Skeletal muscle tissue (tissue), 4 donors: ENCODE data around the gene SLC26A4. TPM values are rescaled to one million over a fixed set of nuclear protein-coding genes. Genes with fewer than 3 reads are reported as not detected.

Source experiments
- H3K27ac ChIP-seq: one replicate; pipeline ENCODE4 v1.7.0; 2013; ENCODE audit warnings: mild to moderate bottlenecking, low read depth, low read length, inconsistent platforms
- H3K27me3 ChIP-seq, 3 donors: one replicate each; pipeline ENCODE4 v1.7.0; 2013; ENCODE audit warnings: low read length in 3 of 3; ENCODE audit not compliant: control insufficient read depth in 3 of 3, insufficient read depth in 3 of 3
- H3K36me3 ChIP-seq, 3 donors: one replicate each; pipeline ENCODE4 v1.7.0; 2013; ENCODE audit warnings: low read length in 3 of 3; ENCODE audit not compliant: control insufficient read depth in 3 of 3, insufficient read depth in 3 of 3
- H3K4me1 ChIP-seq, 3 donors: one replicate each; pipeline ENCODE4 v1.7.0; 2013; ENCODE audit warnings: low read length in 3 of 3, mild to moderate bottlenecking in 3 of 3; ENCODE audit not compliant: control insufficient read depth in 3 of 3, insufficient read depth in 3 of 3
- H3K4me3 ChIP-seq, 3 donors: one replicate each; pipeline ENCODE4 v1.7.0; 2013; ENCODE audit warnings: low read length in 3 of 3
- H3K9ac ChIP-seq, 3 donors: one replicate each; pipeline ENCODE4 v1.7.0; 2013; ENCODE audit warnings: low read length in 3 of 3, mild to moderate bottlenecking in 3 of 3, moderate library complexity in 2 of 3, low read depth in 1 of 3
- H3K9me3 ChIP-seq, 3 donors: one replicate each; pipeline ENCODE4 v1.7.0; 2013; ENCODE audit warnings: low read length in 3 of 3; ENCODE audit not compliant: control insufficient read depth in 3 of 3
- total RNA-seq: library from RNA; depleted of rRNA; stranded (reverse); fragments of >200 nt; gene quantifications from one replicate; pipeline ENCODE4 v1.2.3, GENCODE V29; 2014
- donor health status: Osteomylitis.

SLC26A4 gene
- total RNA-seq, 1 donor from 2014 or later: 0.52 TPM

DNA sequence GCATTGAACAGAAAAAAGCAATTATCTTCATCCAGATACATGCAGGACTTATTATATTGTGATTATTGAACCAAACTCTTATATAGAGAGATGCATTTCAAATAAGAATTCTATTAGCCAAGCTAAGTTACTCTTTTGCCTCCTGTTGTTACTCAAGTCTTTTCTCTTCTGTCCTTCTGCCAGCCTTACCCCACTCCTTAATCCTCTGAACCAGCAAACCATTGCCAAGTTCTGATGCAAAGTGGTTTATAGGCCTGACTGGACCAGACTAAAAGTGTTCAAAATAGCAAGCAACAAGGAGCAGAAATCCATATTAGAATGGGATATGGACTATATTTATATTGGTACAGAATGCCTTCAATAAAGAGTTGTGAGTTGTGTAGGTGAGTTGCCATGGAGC, 2.2 kb upstream of the SLC26A4 start:
- H3K4me3 ChIP-seq: no peak overlapping the region
- H3K27ac ChIP-seq: no peak overlapping the region
- no peak overlapping the region for H3K9ac ChIP-seq
- peaks cover 24 to 32% (median 28%) of the 10 kb centered on the region in 3 donors for H3K27me3 ChIP-seq
- H3K36me3 ChIP-seq: no peaks in the 10 kb centered on the region
- no peaks in the 10 kb centered on the region for H3K9me3 ChIP-seq
- H3K4me1 ChIP-seq: peaks cover 10 to 18% (median 16%) of the 10 kb centered on the region in 3 donors

DNA sequence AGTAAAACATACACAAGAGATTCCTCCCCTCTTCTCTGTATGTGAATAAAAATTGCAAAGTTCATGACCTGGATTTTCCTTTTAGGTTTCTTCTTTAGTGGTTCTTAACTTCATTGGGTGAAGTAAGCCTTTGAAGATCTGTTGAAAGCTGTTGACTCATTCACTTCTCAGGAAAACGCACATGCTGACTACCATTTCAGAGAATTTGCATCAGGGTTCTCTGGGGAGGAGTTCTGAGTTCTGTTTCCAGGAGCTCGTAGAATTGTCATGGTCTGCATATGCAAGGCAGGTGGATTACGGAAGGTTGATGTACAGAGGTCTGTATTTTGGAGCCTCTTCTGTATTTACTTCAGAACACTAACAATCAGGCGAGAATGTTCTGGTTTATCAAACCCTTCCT, 962 bp upstream of the SLC26A4 start:
- Histone ChIP-seq H3K9me3 (no peaks in the 10 kb centered on the region), H3K4me1 (peaks cover 10 to 18% (median 16%) of the 10 kb centered on the region in 3 donors), H3K9ac (no peak overlapping the region), H3K36me3 (no peaks in the 10 kb centered on the region), H3K27ac (no peak overlapping the region), H3K27me3 (peaks cover 24 to 32% (median 28%) of the 10 kb centered on the region in 3 donors), H3K4me3 (no peak overlapping the region)

DNA sequence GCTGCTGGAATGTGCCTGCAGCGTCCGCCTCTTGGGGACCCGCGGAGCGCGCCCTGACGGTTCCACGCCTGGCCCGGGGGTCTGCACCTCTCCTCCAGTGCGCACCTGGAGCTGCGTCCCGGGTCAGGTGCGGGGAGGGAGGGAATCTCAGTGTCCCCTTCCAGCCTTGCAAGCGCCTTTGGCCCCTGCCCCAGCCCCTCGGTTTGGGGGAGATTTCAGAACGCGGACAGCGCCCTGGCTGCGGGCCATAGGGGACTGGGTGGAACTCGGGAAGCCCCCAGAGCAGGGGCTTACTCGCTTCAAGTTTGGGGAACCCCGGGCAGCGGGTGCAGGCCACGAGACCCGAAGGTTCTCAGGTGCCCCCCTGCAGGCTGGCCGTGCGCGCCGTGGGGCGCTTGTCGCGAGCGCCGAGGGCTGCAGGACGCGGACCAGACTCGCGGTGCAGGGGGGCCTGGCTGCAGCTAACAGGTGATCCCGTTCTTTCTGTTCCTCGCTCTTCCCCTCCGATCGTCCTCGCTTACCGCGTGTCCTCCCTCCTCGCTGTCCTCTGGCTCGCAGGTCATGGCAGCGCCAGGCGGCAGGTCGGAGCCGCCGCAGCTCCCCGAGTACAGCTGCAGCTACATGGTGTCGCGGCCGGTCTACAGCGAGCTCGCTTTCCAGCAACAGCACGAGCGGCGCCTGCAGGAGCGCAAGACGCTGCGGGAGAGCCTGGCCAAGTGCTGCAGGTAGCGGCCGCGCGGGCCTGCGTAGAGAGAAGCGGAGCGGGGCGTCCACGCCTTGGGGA, 645 bp downstream of the SLC26A4 start:
- Histone ChIP-seq H3K9ac (peak overlapping the region in 2 of 3 donors; percentile 46 to 70), H3K27ac (no peak overlapping the region), H3K9me3 (no peaks in the 10 kb centered on the region), H3K36me3 (no peaks in the 10 kb centered on the region), H3K27me3 (peaks cover 24 to 30% (median 28%) of the 10 kb centered on the region in 3 donors), H3K4me1 (peaks cover 10 to 18% (median 16%) of the 10 kb centered on the region in 3 donors), H3K4me3 (peak overlapping the region; percentile 63 to 72 (median 72))

DNA sequence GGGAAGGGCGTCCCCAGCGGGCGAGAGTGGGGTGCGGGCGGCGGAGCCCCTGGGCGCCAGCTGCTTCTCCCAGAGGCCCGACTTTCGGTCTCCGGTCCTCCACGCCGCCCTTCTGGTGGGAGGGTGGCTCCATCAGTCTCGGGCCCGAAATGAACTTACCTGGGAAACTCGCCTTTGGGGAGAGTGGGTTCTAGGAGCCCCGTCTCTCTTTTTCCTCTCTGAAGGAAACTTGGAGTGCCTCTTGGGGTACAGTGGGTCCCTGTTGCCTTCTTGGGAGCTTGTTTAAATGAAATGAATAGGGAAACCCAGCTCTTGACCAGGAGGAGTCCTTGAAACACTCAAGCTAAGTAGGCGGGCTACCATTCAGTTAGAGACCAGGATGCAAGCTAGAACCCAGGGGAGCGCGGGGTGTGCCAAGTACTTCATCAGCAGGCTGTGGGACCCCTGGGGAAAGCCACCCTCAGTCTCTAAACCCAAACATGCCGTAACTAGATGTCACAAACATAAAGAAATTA, 1.3 kb downstream of the SLC26A4 start:
- no peaks in the 10 kb centered on the region for H3K9me3 ChIP-seq
- H3K36me3 ChIP-seq: no peaks in the 10 kb centered on the region
- H3K9ac ChIP-seq: peak overlapping the region in 2 of 3 donors; percentile 46 to 70
- H3K4me1 ChIP-seq: peaks cover 10 to 18% (median 16%) of the 10 kb centered on the region in 3 donors
- no peak overlapping the region for H3K27ac ChIP-seq
- H3K27me3 ChIP-seq: peaks cover 24 to 30% (median 28%) of the 10 kb centered on the region in 3 donors
- H3K4me3 ChIP-seq: peak overlapping the region; percentile 63 to 72 (median 72)

DNA sequence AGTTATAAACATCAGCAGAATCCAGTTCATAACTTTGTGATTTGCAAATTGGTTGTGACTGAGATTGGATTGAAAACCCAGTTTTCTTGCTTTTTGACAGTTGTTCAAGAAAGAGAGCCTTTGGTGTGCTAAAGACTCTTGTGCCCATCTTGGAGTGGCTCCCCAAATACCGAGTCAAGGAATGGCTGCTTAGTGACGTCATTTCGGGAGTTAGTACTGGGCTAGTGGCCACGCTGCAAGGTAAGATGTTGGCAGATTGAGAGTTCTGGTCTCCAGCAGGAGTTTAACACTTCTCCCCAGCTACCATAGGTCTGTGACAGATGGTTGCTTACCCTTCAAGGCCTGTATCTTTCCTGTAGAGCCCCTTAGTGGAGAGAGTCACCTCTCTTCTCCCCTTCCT, 2.6 kb downstream of the SLC26A4 start:
- Histone ChIP-seq H3K36me3 (no peaks in the 10 kb centered on the region), H3K4me1 (peaks cover 10 to 18% (median 16%) of the 10 kb centered on the region in 3 donors), H3K9ac (no peak overlapping the region), H3K27ac (no peak overlapping the region), H3K4me3 (no peak overlapping the region), H3K9me3 (no peaks in the 10 kb centered on the region), H3K27me3 (peaks cover 24 to 30% (median 28%) of the 10 kb centered on the region in 3 donors)

DNA sequence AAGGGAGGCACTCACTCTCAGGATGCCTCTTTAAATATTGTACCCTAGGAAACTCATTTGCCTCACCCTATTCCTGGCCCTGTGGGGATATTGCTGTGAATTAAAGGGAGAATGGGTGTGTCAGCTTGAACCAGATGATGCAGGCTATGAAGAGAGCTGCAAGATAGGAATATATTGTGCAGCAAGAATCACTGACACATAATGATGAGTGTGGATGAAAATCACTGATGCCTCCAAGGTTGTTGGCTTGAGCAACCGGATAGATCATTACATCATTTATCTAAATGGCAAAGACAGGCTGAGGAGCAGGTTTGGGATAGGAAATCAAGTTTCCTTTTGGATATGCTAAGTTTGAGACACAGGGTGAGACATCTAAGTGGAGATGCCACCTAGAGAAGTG, 6.2 kb downstream of the SLC26A4 start:
- Histone ChIP-seq H3K4me1 (peaks cover 0 to 2% (median 1%) of the 10 kb centered on the region in 3 donors), H3K9ac (no peak overlapping the region), H3K4me3 (no peak overlapping the region), H3K36me3 (no peaks in the 10 kb centered on the region), H3K9me3 (no peaks in the 10 kb centered on the region), H3K27ac (no peak overlapping the region), H3K27me3 (peaks cover 0 to 8% (median 6%) of the 10 kb centered on the region in 3 donors)

DNA sequence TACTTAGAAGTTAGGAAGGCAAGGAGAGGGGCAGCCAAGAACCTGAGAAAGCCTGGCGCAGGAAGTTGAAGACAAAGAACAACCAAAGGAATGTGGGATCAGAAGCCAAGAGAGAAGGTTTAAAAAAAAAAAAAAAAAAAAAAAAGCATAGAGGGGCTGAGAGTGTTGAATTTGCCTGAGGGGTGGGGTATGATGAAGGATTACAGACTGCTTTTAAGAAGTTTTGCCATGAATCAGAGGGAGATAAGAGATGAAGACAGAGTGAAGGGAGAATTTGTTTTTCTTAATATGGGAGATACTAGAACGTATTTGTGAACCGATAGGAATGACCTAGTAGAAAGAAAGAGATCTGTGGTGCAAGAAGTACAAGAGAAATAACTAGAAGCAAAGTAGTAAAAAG, 6.7 kb downstream of the SLC26A4 start:
- H3K9ac ChIP-seq: no peak overlapping the region
- H3K27ac ChIP-seq: no peak overlapping the region
- H3K36me3 ChIP-seq: no peaks in the 10 kb centered on the region
- H3K9me3 ChIP-seq: no peaks in the 10 kb centered on the region
- peaks cover 0 to 3% (median 2%) of the 10 kb centered on the region in 3 donors for H3K27me3 ChIP-seq
- no peak overlapping the region for H3K4me3 ChIP-seq
- H3K4me1 ChIP-seq: no peaks in the 10 kb centered on the region

DNA sequence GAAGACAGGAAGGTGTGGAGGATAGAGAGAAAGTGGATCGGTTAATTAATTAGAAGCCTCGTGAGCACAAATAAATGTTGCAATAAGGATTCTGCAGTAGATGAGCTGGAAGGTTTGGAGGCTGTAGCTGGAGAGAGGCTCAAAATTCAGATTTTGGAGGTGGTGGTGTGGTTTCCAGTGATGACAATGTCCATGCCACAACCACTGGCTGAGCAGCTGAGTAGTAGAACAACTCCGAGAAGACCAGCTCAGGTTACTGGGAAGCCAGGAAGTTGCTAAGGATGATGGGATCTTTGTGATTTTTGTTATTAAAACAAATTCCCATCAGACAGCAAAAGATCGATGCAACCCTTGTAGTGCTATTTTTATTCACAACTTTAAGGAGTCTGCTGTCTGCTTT, 7.7 kb downstream of the SLC26A4 start:
- H3K4me1 ChIP-seq: no peaks in the 10 kb centered on the region
- no peaks in the 10 kb centered on the region for H3K9me3 ChIP-seq
- no peak overlapping the region for H3K4me3 ChIP-seq
- no peak overlapping the region for H3K27ac ChIP-seq
- H3K36me3 ChIP-seq: no peaks in the 10 kb centered on the region
- H3K27me3 ChIP-seq: peaks cover 0 to 1% (median 0%) of the 10 kb centered on the region in 3 donors
- no peak overlapping the region for H3K9ac ChIP-seq

DNA sequence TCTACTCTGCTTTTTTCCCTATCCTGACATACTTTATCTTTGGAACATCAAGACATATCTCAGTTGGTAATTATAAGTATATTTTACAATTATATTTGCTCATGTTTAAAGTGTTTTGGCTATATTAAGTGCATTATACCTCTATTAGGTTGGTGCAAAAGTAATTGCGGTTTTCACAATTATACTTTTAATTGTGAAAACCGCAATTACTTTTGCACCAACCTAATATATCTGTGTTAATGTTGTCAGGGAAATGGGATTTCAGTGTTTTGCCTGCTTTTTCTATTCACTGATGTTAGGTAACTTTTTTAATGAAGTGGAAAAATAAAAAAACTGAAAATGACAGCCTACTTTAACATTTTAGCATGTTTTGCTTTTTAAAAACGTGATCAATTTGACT, 11.6 kb downstream of the SLC26A4 start:
- no peak overlapping the region for H3K4me3 ChIP-seq
- H3K27ac ChIP-seq: no peak overlapping the region
- no peaks in the 10 kb centered on the region for H3K4me1 ChIP-seq
- no peaks in the 10 kb centered on the region for H3K36me3 ChIP-seq
- H3K27me3 ChIP-seq: no peaks in the 10 kb centered on the region
- H3K9me3 ChIP-seq: no peaks in the 10 kb centered on the region
- H3K9ac ChIP-seq: no peak overlapping the region

DNA sequence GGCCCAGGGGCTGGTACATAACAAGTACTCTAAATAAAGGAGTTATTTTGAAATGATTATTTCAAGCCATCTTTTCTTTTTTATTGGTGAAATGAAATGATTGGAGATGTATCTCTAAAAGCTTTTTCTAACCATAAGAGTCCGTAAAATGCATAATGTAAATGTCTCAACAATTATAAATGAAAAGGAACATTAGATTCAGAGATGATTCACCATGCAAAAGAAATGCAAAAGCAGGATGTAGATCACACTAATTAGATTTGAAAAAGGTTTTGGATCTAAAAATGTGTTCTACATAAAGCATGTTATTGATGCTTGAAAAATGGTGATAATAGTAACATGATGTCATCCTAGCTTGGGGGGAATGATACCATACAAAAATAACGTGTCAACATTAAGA, 15.6 kb downstream of the SLC26A4 start:
- H3K27ac ChIP-seq: no peak overlapping the region
- H3K4me1 ChIP-seq: no peaks in the 10 kb centered on the region
- H3K4me3 ChIP-seq: no peak overlapping the region
- H3K27me3 ChIP-seq: no peaks in the 10 kb centered on the region
- no peaks in the 10 kb centered on the region for H3K9me3 ChIP-seq
- no peaks in the 10 kb centered on the region for H3K36me3 ChIP-seq
- H3K9ac ChIP-seq: no peak overlapping the region
